GM12891 (cell line): ENCODE data around the gene PTPRR.

ENCODE experiments used
- DNase-seq: peaks from one replicate; pipeline ENCODE4 v3.0.0; 2011; ENCODE audit warnings: low spot score; ENCODE audit not compliant: insufficient read length
- FAIRE-seq: peaks from 2 replicates; lab custom pipeline; 2011; peaks lifted over from hg19 to GRCh38; lab: Jason Lieb, UNC
- PAX5 ChIP-seq: IDR thresholded peaks from 2 replicates; pipeline ENCODE4 v1.6.1; 2011; ENCODE audit warnings: low read length, moderate library complexity, mild to moderate bottlenecking; ENCODE audit not compliant: insufficient read depth, severe bottlenecking
- POLR2A ChIP-seq: IDR thresholded peaks from 2 replicates; pipeline ENCODE4 v1.6.1; 2011; ENCODE audit warnings: low read depth, low read length, control low read depth
- POLR2AphosphoS5 ChIP-seq: IDR thresholded peaks from 2 replicates; pipeline ENCODE4 v1.6.1; 2011; ENCODE audit warnings: low read depth, low read length, control low read depth
- POU2F2 ChIP-seq: IDR thresholded peaks from 2 replicates; pipeline ENCODE4 v1.6.1; 2011; ENCODE audit warnings: low read depth, mild to moderate bottlenecking, control low read depth, low read length, moderate library complexity
- SPI1 ChIP-seq: IDR thresholded peaks from 2 replicates; pipeline ENCODE4 v1.6.1; 2011; ENCODE audit warnings: low read depth, low read length, control low read depth
- TAF1 ChIP-seq: IDR thresholded peaks from 2 replicates; pipeline ENCODE4 v1.6.1; 2011; ENCODE audit warnings: low read depth, low read length, control low read depth

PTPRR gene

DNA sequence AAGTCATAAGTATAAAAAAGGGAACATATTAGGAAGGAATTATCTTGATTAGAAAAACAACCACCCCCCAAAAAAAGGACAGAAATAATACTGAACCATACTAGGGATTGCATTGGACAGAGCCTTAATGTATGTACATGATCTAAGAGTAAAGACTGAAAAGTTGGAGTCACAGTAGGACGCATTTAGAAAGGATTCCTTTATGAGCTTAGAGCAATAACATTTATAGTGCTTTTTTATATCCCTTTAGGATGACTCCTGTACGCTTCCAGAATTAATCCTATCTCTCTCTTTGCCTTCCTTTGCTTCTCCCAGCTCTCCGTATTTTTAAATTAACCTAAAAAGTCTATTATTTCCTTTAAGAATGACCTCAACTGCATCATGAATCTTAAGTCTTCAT is 75.3 kb downstream of the PTPRR start:
- TF ChIP-seq POLR2AphosphoS5 (no peak), PAX5 (no peak), TAF1 (no peak), POU2F2 (no peak), POLR2A (no peak), SPI1 (no peak)
- no peak for DNase-seq
- no peak for FAIRE-seq

DNA sequence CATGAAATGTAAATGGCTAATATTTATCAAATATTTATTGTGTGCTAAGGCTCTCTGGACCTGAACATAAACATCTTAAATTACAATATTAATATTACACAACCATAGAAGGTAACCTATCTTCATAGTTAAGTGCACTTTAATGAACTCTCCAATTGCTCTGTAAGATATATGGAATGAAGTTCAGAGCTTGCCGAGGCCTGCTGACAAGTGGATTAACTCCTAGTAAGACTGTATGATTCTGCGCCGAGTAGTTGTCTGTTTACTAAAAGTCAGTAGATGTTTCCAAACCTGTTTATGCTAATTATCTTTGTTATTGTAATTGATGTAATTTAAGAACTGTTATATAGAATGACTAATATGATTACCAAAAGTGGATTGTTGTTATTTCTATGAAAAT is 77.2 kb downstream of the PTPRR start:
- no peak for TF ChIP-seq PAX5
- TF ChIP-seq POLR2A, result no peak
- FAIRE-seq (no peak), DNase-seq (no peak)

DNA sequence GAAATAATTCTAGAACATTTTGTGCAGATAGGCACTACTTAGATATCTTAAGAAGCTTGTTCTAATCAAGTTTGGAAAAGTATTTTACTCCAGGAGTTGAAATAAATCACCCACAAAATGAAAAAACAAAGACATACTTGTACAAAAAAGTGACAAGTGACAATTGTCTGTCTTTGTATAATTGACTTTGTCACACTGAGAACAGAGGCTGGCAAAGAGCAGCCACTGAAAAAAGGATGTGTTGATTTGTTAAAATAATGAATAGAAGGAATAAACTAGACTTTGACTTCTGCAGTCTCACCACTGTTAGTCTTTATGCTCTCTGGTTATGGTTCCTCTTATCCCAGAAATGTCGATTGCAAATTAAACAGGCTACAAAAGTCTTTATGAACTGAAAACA is 77.6 kb downstream of the PTPRR start:
- no peak for FAIRE-seq
- TF ChIP-seq TAF1 (no peak), PAX5 (no peak), SPI1 (no peak), POLR2AphosphoS5 (no peak), POU2F2 (no peak), POLR2A (no peak)

DNA sequence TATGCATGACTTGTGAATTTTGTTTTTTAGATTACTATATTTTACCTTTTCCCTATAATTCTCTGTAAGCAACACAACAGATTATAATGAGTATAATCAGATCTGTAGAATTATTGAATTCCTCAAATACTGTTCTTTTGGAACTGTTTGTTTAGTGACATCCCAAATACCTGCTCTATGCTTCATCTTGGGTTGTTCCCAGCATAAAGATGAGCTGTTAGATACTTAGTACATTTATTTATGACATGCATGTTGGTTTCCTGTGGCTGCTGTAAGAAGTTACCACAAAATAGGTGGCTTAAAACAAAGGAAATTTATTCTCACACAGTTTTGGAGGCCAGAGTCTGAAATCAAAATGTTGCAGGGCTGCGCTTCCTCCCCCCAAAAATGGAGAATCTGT is 78.4 kb downstream of the PTPRR start:
- no peak for DNase-seq
- FAIRE-seq, result no peak

More for the DNA sequence above, 77.6 kb downstream of the PTPRR start:
- DNase-seq, result no peak

DNA sequence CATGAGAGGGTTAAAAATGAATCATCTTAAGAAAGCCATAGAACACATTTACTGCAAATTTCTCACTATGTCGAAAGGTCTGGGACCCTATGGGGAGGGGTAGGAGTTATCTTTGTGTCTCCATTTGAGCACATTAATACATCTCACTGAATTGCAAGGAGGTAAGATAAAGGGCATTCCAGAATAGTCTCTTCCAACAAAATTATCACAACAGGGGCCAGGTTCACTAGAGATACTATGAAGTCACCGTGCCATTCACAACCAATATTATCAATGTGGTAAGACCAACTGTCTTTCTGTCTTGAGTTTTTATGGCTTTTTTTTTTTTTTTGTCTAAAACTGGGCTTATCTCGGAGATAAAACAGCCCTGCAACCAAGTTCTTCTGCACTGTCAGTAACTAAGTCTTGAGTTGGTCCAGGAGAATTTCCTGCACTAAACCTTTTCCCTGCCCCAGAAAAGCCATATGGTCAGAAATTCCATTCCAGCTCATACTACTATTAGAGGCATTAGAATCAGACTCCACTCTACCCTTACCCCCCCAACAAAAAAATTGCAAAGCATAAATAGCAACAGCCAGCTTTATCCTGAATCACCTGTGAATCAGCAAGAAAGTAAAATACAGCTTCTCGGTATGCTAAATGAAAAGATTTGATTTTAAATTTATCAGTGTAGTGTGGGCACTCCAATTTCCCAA is 79.7 kb downstream of the PTPRR start:
- FAIRE-seq, result no peak
- TF ChIP-seq POU2F2 (no peak), TAF1 (no peak), PAX5 (no peak), SPI1 (no peak), POLR2AphosphoS5 (no peak), POLR2A (no peak)
- no peak for DNase-seq

More for the DNA sequence above, 78.4 kb downstream of the PTPRR start:
- TF ChIP-seq POLR2AphosphoS5, result no peak
- no peak for TF ChIP-seq SPI1
- TF ChIP-seq TAF1, result no peak

DNA sequence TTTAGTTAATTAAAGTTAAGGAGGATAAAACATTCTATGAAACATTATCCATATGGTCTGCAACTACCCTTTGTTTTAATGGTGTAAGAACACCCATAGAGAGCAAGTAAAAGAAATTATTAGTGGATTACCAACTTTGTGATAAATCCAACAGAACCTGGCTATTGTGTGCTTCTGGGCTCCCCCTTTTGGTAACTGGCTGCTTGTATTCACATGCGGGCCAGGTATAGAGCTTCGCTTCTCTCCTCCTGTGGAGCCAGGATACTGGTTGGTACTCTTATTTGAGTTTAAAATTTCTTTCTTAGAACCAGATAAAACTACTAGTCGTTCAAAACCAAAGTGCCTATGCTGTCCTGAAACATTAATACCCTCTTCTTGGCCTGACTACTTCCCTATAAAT is 81.0 kb downstream of the PTPRR start:
- DNase-seq, result no peak
- FAIRE-seq, result no peak
- no peak for TF ChIP-seq POLR2AphosphoS5
- TF ChIP-seq POU2F2, result no peak
- TF ChIP-seq POLR2A, result no peak
- TF ChIP-seq TAF1, result no peak
- no peak for TF ChIP-seq SPI1
- no peak for TF ChIP-seq PAX5

DNA sequence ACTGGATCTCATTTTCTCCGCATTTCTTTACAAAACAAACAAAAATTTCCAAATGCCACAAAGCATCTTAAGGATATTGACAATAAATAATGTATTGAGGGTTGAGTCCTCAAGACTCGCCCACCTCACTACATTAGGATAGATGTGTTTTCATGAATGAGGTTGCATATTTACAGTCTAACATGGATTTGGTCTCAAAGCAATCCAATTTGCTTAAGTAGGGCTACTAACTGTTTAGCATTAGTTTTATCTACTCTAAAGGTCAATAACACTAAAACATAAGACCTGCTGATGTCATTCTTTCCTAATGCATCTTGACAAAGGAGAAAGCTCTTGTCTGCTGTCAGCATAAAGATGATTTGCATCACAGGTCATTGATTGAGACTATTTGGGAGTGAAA is 82.4 kb downstream of the PTPRR start:
- FAIRE-seq, result no peak
- TF ChIP-seq POLR2A (no peak), POLR2AphosphoS5 (no peak), TAF1 (no peak), PAX5 (no peak), POU2F2 (no peak)
- DNase-seq, result no peak

DNA sequence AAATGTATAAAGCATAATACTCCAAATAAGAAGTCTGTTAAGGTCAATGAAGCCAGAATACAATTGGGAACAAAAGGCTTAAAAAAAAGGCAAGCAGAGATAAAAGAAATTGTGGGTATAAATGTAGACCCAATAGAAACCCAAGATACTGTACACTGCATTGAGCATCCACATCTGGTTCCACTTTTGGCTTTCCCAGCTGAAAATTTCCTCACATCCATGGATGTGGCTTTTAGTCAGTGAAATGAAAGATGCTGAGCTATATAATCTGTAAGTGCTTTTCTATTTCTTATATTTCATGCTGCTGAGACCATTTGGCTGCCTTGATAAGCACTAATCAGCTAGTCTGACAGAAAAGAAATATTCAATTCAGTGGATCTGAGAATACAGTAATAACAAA is 83.5 kb downstream of the PTPRR start:
- no peak for TF ChIP-seq POLR2A
- no peak for TF ChIP-seq TAF1
- no peak for TF ChIP-seq SPI1
- TF ChIP-seq POLR2AphosphoS5, result no peak
- TF ChIP-seq PAX5, result no peak
- no peak for TF ChIP-seq POU2F2
- no peak for FAIRE-seq
- DNase-seq, result no peak

DNA sequence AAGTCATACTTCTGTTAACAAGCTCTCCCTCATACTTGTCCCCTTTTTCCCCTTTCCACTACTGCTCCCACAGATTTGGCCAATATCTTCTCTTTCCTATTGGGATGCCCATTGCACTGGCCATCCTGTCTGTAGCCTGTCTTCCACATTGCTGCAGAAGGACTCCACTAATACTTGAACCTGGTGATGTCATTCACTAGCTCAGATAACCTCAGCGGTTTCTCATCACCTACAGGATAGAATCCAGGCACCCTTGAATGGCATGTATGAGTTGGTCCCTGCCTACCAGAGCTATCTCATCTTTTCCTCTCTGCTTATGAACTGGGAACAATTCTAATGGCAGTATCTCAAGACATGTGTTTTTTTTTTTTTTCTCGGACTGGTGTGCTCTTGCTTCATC is 84.6 kb downstream of the PTPRR start:
- DNase-seq (no peak), FAIRE-seq (no peak)
- TF ChIP-seq SPI1 (no peak), TAF1 (no peak), POLR2AphosphoS5 (no peak), PAX5 (no peak), POU2F2 (no peak), POLR2A (no peak)

DNA sequence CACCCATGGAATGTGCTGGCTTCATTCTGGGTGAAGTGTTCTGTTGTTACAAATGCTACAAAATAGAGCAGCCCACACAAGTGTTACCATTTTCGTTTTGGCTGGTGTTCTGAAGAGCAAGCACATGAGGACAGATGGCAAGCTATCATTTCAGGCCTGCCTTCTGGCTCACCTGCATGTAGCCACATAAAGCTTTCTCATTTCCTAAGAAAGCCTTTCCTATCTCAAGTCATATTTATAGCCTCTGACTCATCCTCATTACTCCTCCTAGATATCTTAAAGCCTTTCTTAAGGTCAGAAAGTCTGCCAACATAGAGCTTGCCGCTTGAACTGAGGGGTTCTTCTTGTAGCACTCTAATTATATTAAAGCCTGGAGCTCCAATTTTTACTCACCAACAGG is 89.0 kb downstream of the PTPRR start:
- TF ChIP-seq POLR2AphosphoS5 (no peak), TAF1 (no peak), PAX5 (no peak), POLR2A (no peak), SPI1 (no peak), POU2F2 (no peak)
- DNase-seq (no peak), FAIRE-seq (no peak)
